ENCODE measurements around the gene PELI2. TPM values are rescaled to one million over a fixed set of nuclear protein-coding genes. Genes with fewer than 3 reads are reported as not detected.

The PELI2 gene
- total RNA-seq, 1 donor from 2014 or later, result 32.2 TPM

DNA sequence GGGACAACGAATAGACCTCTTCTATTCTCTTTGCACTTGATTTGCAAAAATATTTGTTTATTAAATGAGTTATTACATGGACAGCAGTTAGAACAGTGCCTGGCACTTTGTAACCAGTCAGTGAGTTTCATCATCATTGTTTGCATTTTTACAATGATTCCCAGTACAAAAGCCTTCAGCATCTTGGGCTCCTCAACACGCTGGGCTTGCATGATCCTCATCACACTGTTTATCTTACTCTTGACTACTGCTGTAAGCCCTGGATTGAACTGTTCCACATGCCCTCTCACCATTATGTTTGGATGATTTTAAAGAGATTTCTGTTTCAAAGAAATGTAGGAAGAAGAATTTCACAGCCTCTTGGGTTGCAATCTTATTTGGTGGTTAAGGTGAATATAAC lies 204.3 kb downstream of the PELI2 start:
- TF ChIP-seq, protein P1, sequence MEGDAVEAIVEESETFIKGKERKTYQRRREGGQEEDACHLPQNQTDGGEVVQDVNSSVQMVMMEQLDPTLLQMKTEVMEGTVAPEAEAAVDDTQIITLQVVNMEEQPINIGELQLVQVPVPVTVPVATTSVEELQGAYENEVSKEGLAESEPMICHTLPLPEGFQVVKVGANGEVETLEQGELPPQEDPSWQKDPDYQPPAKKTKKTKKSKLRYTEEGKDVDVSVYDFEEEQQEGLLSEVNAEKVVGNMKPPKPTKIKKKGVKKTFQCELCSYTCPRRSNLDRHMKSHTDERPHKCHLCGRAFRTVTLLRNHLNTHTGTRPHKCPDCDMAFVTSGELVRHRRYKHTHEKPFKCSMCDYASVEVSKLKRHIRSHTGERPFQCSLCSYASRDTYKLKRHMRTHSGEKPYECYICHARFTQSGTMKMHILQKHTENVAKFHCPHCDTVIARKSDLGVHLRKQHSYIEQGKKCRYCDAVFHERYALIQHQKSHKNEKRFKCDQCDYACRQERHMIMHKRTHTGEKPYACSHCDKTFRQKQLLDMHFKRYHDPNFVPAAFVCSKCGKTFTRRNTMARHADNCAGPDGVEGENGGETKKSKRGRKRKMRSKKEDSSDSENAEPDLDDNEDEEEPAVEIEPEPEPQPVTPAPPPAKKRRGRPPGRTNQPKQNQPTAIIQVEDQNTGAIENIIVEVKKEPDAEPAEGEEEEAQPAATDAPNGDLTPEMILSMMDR (IDR thresholded peaks at IDR 0.05; ENCODE audit: unreplicated experiment), result no peak
- H3K27me3 Mint-ChIP-seq, result no peaks in the 10 kb centered on the region
- H3K36me3 Mint-ChIP-seq (ENCODE audit: insufficient read depth), result peaks cover 9% of the 10 kb centered on the region
- H3K4me3 Mint-ChIP-seq (ENCODE audit: low read depth), result no peak overlapping the region
- H3K9me3 Mint-ChIP-seq (ENCODE audit: low read depth), result peaks cover 16% of the 10 kb centered on the region
- no peak for DNase-seq (ENCODE audit: low spot score, unreplicated experiment)
- peaks cover 2% of the 10 kb centered on the region for H3K4me1 Mint-ChIP-seq (ENCODE audit: low read depth)
- no peak overlapping the region for H3K27ac Mint-ChIP-seq

DNA sequence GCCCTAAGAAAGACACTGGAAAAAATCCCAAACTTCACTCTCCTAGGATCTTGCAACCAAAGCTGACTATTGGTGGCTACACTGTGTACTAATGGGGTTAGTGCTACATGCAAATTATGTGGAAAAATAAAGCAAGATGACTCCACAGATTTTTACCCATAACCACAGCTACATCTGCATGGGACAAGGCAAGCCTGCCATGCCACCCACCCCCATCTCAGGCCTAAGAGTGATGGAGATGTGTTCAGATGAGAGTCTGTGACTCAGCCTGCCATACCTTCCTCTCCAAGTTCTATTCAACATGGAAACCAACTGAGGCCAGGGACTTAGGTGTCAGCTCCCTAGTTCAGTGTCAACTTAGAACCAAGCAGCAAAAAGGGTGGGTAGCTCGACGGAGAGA lies 206.2 kb downstream of the PELI2 start:
- H3K27me3 Mint-ChIP-seq, result no peaks in the 10 kb centered on the region
- H3K9me3 Mint-ChIP-seq (ENCODE audit: low read depth), result peaks cover 10% of the 10 kb centered on the region
- H3K4me1 Mint-ChIP-seq (ENCODE audit: low read depth), result peaks cover 2% of the 10 kb centered on the region
- TF ChIP-seq, protein P1 (IDR thresholded peaks at IDR 0.05; ENCODE audit: unreplicated experiment), result no peak
- peaks cover 3% of the 10 kb centered on the region for H3K36me3 Mint-ChIP-seq (ENCODE audit: insufficient read depth)
- no peak for DNase-seq (ENCODE audit: low spot score, unreplicated experiment)
- no peak overlapping the region for H3K27ac Mint-ChIP-seq
- H3K4me3 Mint-ChIP-seq (ENCODE audit: low read depth), result no peak overlapping the region

DNA sequence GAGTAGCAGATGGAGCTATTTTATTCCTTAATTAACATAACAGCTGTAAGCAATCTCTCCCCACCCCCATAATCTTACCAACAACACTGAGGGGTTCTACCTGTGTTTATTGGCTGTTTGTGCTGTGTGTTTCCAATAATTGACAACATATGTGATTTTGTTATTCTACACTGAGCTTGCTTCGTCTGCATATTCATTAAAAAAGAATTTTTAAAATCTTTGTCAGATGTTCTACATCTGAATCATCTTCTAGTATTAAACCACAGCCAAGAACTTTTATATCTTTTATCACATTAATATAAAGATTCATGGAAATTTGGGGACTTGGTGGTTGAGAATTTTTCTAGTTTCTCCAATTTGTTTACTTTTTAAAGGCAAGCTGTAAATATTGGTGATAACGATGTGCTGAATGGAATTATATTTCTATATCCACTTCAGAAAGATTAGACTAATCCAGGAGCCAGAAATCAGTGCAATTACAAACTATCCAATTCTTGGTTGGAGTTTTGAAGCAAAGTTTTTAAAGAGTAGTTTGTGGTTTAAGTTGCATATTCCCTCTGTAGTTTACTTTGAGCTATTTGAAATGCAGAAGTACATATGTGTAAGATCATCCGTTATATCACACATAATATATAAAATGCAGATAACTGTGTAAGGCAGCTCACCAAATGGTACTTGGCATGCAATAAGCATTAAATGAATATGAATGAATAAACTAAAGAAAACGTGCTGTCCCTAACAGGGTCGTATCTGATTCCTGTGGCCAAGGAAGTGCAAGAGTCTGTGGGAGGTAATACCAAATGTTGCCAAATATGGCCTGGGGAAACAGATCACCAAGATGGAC lies 206.9 kb downstream of the PELI2 start:
- Mint-ChIP-seq H3K27ac (no peak overlapping the region), H3K36me3 (ENCODE audit: insufficient read depth) (peaks cover 3% of the 10 kb centered on the region), H3K4me3 (ENCODE audit: low read depth) (no peak overlapping the region), H3K4me1 (ENCODE audit: low read depth) (peaks cover 2% of the 10 kb centered on the region), H3K9me3 (ENCODE audit: low read depth) (peaks cover 5% of the 10 kb centered on the region), H3K27me3 (no peaks in the 10 kb centered on the region)
- DNase-seq (ENCODE audit: low spot score, unreplicated experiment), result no peak
- TF ChIP-seq, protein P1 (IDR thresholded peaks at IDR 0.05; ENCODE audit: unreplicated experiment), result no peak

DNA sequence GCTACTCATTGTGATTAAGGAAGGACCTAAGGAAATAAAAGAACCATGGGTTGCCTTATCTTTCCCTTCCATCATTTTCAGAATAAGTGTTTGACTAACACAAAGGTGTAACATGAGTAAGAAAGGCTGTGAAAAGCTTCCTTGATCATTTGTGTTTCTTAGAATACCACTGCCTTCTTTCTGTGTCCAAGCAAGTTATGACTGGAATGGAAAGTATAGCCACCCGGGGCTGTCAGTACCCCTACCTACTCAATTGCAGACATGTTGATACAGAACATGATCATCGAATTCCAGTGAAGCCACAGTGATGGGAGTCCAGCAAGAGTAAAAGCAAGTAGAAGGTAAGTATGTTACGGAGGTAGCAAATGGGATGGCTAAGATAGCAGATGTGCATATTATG lies 209.8 kb downstream of the PELI2 start:
- Mint-ChIP-seq H3K27ac (no peak overlapping the region), H3K27me3 (no peaks in the 10 kb centered on the region), H3K9me3 (ENCODE audit: low read depth) (peaks cover 4% of the 10 kb centered on the region), H3K4me1 (ENCODE audit: low read depth) (peaks cover 2% of the 10 kb centered on the region), H3K4me3 (ENCODE audit: low read depth) (no peak overlapping the region), H3K36me3 (ENCODE audit: insufficient read depth) (peaks cover 3% of the 10 kb centered on the region)
- no peak for DNase-seq (ENCODE audit: low spot score, unreplicated experiment)
- TF ChIP-seq, protein P1 (IDR thresholded peaks at IDR 0.05; ENCODE audit: unreplicated experiment), result no peak

DNA sequence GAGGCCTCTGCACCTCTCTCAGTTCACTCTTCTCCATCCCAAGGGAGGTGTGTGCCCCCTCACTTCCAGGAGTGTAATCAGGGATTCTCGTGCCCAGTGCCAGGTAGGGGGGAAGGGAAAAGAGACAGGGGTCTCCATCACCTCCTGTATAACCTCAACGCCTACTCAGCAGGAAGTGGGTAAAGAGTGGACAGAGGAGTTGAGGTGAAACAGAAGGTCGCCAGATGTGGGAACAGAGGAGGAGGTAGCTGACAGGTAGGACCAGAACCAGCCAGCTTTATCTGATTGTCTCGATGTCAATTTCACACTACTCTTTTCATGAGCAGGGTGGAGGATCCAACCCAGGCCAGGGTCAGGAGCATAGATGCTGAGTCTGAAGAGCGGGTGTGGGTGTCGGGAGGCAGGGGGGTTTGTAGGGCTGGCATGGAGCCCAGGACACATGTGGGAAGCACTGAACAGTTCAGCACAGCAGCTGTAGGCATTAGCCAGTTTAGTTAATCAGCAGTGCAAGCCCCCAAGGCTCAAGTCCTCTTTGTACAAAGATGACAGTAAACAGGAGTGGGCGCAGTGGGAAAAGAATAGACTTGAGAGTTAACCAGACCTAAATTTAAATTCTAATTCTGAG lies 213.5 kb downstream of the PELI2 start:
- peaks cover 3% of the 10 kb centered on the region for H3K36me3 Mint-ChIP-seq (ENCODE audit: insufficient read depth)
- DNase-seq (ENCODE audit: low spot score, unreplicated experiment), result no peak
- peaks cover 4% of the 10 kb centered on the region for H3K4me1 Mint-ChIP-seq (ENCODE audit: low read depth)
- no peaks in the 10 kb centered on the region for H3K27me3 Mint-ChIP-seq
- peaks cover 3% of the 10 kb centered on the region for H3K9me3 Mint-ChIP-seq (ENCODE audit: low read depth)
- H3K27ac Mint-ChIP-seq, result no peak overlapping the region
- TF ChIP-seq, protein P1 (IDR thresholded peaks at IDR 0.05; ENCODE audit: unreplicated experiment), result no peak
- no peak overlapping the region for H3K4me3 Mint-ChIP-seq (ENCODE audit: low read depth)
